C4-2B (cell line): ENCODE data around the gene NPIPB2.

Source experiments
- H3K27ac ChIP-seq: fragments of 450-650 bp; 2 replicates; pipeline ENCODE4 v1.5.1; 2017
- CTCF ChIP-seq: fragments of 450-650 bp; conservative IDR thresholded peaks from 2 replicates; pipeline ENCODE4 v1.5.1; 2017; ENCODE audit warnings: mild to moderate bottlenecking
- ZFX ChIP-seq: fragments of 450-650 bp; IDR thresholded peaks from 2 replicates; pipeline ENCODE4 v1.6.1; 2017

Gene NPIPB2

GRCh38 chr16:11915644-11916523, 26.0 kb downstream of the NPIPB2 start, which contains the start of gene GSPT1:
Gene GSPT1 (minus strand): TSS chr16:11915956. CDS start chr16:11915720, 236 bp downstream.
- H3K27ac ChIP-seq: peak within 1 kb of the TSS; percentile 93
- no peak; the same call in 1 of the 2 replicates for TF ChIP-seq CTCF
- TF ChIP-seq ZFX: no peak

GRCh38 chr16:11915114-11915643, 26.7 kb downstream of the NPIPB2 start:
- H3K27ac ChIP-seq: peak overlapping the region; percentile 93
- no peak; the same call in 1 of the 2 replicates for TF ChIP-seq CTCF
- TF ChIP-seq ZFX: peak; percentile 94

GRCh38 chr16:11914210-11915113, 27.4 kb downstream of the NPIPB2 start:
- peak overlapping the region; percentile 93 for H3K27ac ChIP-seq
- no peak for TF ChIP-seq ZFX
- no peak for TF ChIP-seq CTCF

GRCh38 chr16:11913425-11914079, 28.3 kb downstream of the NPIPB2 start:
- H3K27ac ChIP-seq: no peak overlapping the region; the same call in 1 of the 2 replicates
- TF ChIP-seq CTCF (no peak), ZFX (no peak)

- no peak overlapping the region for H3K27ac ChIP-seq
- TF ChIP-seq ZFX (no peak), CTCF (no peak)
Measured at GRCh38 chr16:11909653-11910545, 31.9 kb downstream of the NPIPB2 start.
